ENCODE data around the gene CEP85. TPM values are rescaled to one million over a fixed set of nuclear protein-coding genes. Genes with fewer than 3 reads are reported as not detected.
"Not testable (repeated sequence)": the region's sequence is repeated elsewhere in the genome, so short reads cannot be mapped to it uniquely, and the experiment has no call there.

The CEP85 gene
- total and polyA plus RNA-seq, 9 of the 15 experiments (the other 6 are each of a cell fraction or from before 2014, with no cell fraction given), result 42.1 to 140 (median 92.6) TPM

- TF ChIP-seq ARID1B (IDR thresholded peaks at IDR 0.05), result peak; percentile 81
- TF ChIP-seq KAT7 (CRISPR knock-in tag; IDR thresholded peaks at IDR 0.05; ENCODE audit: borderline replicate concordance), result peak; percentile 68; the same call in 1 of the 2 replicates
- TF ChIP-seq NCOA1 (IDR thresholded peaks at IDR 0.05; ENCODE audit: low read depth), result peak; percentile 39; the same call in 1 of the 2 replicates
- TF ChIP-seq IRF9 (tag; IDR thresholded peaks at IDR 0.05), result 0 out of 2 replicates have a peak, but pooled peaks have one; percentile 24
- peak; percentile 12 for TF ChIP-seq FOSL1 (tag; conservative IDR thresholded peaks at IDR 0.05)
- peak; percentile 40; the same call in 1 of the 2 replicates for TF ChIP-seq PKNOX1 (IDR thresholded peaks at IDR 0.05)
- peak; percentile 53 for TF ChIP-seq STAT5A (IDR thresholded peaks at IDR 0.05; ENCODE audit: borderline replicate concordance, low read length)
- TF ChIP-seq SUPT5H (IDR thresholded peaks at IDR 0.05), result 0 out of 2 replicates have a peak, but pooled peaks have one; percentile 30
- TF ChIP-seq MITF (IDR thresholded peaks at IDR 0.05), result peak; percentile 70
- TF ChIP-seq ASH1L (IDR thresholded peaks at IDR 0.05; ENCODE audit: borderline replicate concordance, low read depth, partially characterized antibody), result peak; percentile 29
- 0 out of 2 replicates have a peak, but pooled peaks have one; percentile 36 for TF ChIP-seq MECOM (CRISPR knock-in tag; IDR thresholded peaks at IDR 0.05)
- peak; percentile 28; the same call in 1 of the 2 replicates for TF ChIP-seq ATF3 (IDR thresholded peaks at IDR 0.05)
- 0 out of 2 replicates have a peak, but pooled peaks have one; percentile 18 for TF ChIP-seq ATF3 (CRISPR knock-in tag; conservative IDR thresholded peaks at IDR 0.05)
- peak; percentile 11 for TF ChIP-seq ARHGAP35 (IDR thresholded peaks at IDR 0.05; ENCODE audit: partially characterized antibody)
- 0 out of 2 replicates have a peak, but pooled peaks have one; percentile 19 for TF ChIP-seq SOX6 (IDR thresholded peaks at IDR 0.05)
- peak; percentile 77 for TF ChIP-seq LEF1 (IDR thresholded peaks at IDR 0.05)
- not testable (repeated sequence) for TF ChIP-seq NR2C2 (CRISPR knock-in tag; IDR thresholded peaks at IDR 0.05)
- peak; percentile 31; the same call in 1 of the 2 replicates for TF ChIP-seq NR2C2 (tag; IDR thresholded peaks at IDR 0.05)
- TF ChIP-seq PYGO2 (tag; IDR thresholded peaks at IDR 0.05), result peak; percentile 57; the same call in 1 of the 2 replicates
These were observed 74.2 kb downstream of the CEP85 start (continued) for GRCh38 chr1:26307966-26308899.

Data from K562 (cell line).